Calu3 (cell line): ENCODE measurements around the gene LHX4. TPM values are rescaled to one million over a fixed set of nuclear protein-coding genes. Genes with fewer than 3 reads are reported as not detected.

Experiments
- BruUV-seq: library from RNA; stranded (reverse); fragments of 400-500 nt; replicated peaks from 2 replicates; lab custom pipeline; 2021; lab: Mats Ljungman, UMichigan
- CTCF ChIA-PET: fragments of 300-600 bp; sonication (Branson Sonifier 250); formaldehyde crosslinking; loops from one replicate; lab custom pipeline; 2022; ENCODE audit warnings: antibody characterized with exemption; lab: Charles Lee
- DNase-seq: peaks from one replicate; pipeline ENCODE4 v3.0.0; 2022
- H3K27ac Mint-ChIP-seq: one replicate; pipeline ENCODE4 v1.8.0; 2022; ENCODE audit warnings: mixed read lengths; ENCODE audit not compliant: unreplicated experiment
- H3K27me3 Mint-ChIP-seq: one replicate; pipeline ENCODE4 v1.8.0; 2022; ENCODE audit warnings: mixed read lengths; ENCODE audit not compliant: unreplicated experiment
- H3K36me3 Mint-ChIP-seq: one replicate; pipeline ENCODE4 v1.8.0; 2022; ENCODE audit warnings: mild to moderate bottlenecking, moderate library complexity, mixed read lengths; ENCODE audit not compliant: insufficient read depth, unreplicated experiment
- H3K4me1 Mint-ChIP-seq: one replicate; pipeline ENCODE4 v1.8.0; 2022; ENCODE audit warnings: mild to moderate bottlenecking, low read depth, mixed read lengths; ENCODE audit not compliant: unreplicated experiment
- H3K4me3 Mint-ChIP-seq: one replicate; pipeline ENCODE4 v1.8.0; 2022; ENCODE audit warnings: mild to moderate bottlenecking, low read depth, moderate library complexity, mixed read lengths; ENCODE audit not compliant: unreplicated experiment
- H3K9me3 Mint-ChIP-seq: one replicate; pipeline ENCODE4 v1.8.0; 2022; ENCODE audit warnings: low read depth, mixed read lengths; ENCODE audit not compliant: unreplicated experiment
- intact Hi-C: fragments of 100-400 bp; cut with micrococcal nuclease; formaldehyde crosslinking; loops from one replicate; pipeline ENCODE4 v1.10.0; 2022; ENCODE audit not compliant: unreplicated experiment
- total RNA-seq: library from RNA; stranded (reverse); gene quantifications from 2 replicates; pipeline ENCODE4 v1.2.3, GENCODE V29; 2022
- TF ChIP-seq, protein P1 (sequence below): fragments of 200-600 bp; IDR thresholded peaks from one replicate; pipeline ENCODE4 v1.8.0; 2022; ENCODE audit warnings: antibody characterized with exemption; ENCODE audit not compliant: unreplicated experiment

LHX4 gene
- total RNA-seq, 1 experiment from 2014 or later = 0.19 TPM

DNA sequence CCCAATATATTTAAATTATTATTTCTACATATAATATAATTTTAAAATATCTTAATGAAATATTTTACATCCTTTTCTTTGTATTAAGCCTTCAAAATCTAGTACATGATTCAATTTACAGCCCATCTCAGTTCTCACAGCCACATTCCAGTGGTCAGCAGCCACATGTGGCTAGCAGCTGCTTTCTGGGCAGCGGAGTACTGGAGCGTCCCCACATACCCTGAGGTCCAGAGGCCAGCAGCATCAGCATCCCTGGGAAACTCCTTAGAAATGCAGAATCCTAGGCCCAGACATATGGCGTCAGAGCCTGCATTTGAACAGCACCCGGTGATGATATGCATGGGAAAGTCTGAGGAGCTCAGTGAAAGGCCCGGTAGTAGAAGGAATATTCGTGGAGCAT is 8.6 kb upstream of the LHX4 start:
- no peak overlapping the region for H3K27ac Mint-ChIP-seq
- no peaks in the 10 kb centered on the region for H3K9me3 Mint-ChIP-seq
- TF ChIP-seq, protein P1, sequence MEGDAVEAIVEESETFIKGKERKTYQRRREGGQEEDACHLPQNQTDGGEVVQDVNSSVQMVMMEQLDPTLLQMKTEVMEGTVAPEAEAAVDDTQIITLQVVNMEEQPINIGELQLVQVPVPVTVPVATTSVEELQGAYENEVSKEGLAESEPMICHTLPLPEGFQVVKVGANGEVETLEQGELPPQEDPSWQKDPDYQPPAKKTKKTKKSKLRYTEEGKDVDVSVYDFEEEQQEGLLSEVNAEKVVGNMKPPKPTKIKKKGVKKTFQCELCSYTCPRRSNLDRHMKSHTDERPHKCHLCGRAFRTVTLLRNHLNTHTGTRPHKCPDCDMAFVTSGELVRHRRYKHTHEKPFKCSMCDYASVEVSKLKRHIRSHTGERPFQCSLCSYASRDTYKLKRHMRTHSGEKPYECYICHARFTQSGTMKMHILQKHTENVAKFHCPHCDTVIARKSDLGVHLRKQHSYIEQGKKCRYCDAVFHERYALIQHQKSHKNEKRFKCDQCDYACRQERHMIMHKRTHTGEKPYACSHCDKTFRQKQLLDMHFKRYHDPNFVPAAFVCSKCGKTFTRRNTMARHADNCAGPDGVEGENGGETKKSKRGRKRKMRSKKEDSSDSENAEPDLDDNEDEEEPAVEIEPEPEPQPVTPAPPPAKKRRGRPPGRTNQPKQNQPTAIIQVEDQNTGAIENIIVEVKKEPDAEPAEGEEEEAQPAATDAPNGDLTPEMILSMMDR = no peak
- H3K4me1 Mint-ChIP-seq = no peaks in the 10 kb centered on the region
- peaks cover 7% of the 10 kb centered on the region for H3K36me3 Mint-ChIP-seq
- CTCF ChIA-PET = no interaction called here
- no TSS peak for BruUV-seq
- no peak for DNase-seq
- no peak overlapping the region for H3K4me3 Mint-ChIP-seq
- intact Hi-C loops = no loop called here
- H3K27me3 Mint-ChIP-seq = peaks cover 70% of the 10 kb centered on the region

DNA sequence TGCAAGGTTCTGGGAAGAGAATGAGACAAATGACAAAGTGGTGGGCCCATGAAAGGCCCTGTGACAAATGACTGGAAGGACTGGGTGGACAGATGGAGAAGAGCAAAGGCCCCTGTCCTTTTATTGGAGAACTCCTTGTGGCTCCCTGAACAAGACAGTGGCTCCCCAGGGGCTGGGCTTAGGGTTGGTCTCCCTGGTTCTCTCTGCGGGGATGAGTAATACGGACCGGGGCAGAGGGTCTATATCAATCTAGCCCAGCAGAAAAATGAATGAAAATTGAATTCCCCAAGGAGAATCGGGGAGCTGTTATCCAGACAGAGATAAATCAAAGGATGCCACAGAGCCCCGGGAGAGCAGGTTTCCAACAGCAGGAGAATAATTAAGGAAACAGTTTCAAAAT is 5.2 kb upstream of the LHX4 start:
- CTCF ChIA-PET = interaction anchor here (0.5 kb wide), 1 partner anchor 932 kb away, joined by 3 read pairs; the partner anchor contains the start of gene SOAT1
- no peak for DNase-seq

DNA sequence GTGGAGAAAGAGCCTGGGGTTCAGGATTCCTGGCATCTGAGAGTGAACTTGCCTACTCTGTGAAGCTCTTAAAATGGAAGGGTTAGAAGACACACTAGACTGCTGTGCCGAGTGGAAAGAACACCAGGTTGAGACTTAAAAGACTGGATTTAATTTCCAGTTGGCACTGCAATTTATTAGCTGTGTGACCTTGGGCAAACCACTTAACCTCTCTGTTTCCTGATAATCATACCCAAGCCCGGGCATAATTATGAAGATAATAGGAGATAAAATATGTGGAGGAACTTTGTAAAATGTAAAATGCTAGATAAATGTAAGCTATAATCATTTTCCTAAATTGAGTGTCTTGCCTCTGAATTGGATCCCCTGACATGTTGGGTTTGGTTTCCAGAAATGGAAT is 4.7 kb upstream of the LHX4 start:
- no peaks in the 10 kb centered on the region for H3K4me1 Mint-ChIP-seq
- CTCF ChIA-PET = interaction anchor here (0.5 to 0.7 kb wide), 2 partner anchors 48 to 932 kb away, joined by 3 read pairs; partner anchors contain the start of gene SOAT1
- no peaks in the 10 kb centered on the region for H3K9me3 Mint-ChIP-seq
- no peak for DNase-seq
- peaks cover 76% of the 10 kb centered on the region for H3K27me3 Mint-ChIP-seq
- TF ChIP-seq, protein P1 = no peak
- H3K4me3 Mint-ChIP-seq = no peak overlapping the region
- no peak overlapping the region for H3K27ac Mint-ChIP-seq
- BruUV-seq = no TSS peak
- H3K36me3 Mint-ChIP-seq = peaks cover 23% of the 10 kb centered on the region
- intact Hi-C loops = no loop called here

More for the DNA sequence above, 5.2 kb upstream of the LHX4 start:
- no peak overlapping the region for H3K27ac Mint-ChIP-seq
- no TSS peak for BruUV-seq
- peaks cover 81% of the 10 kb centered on the region for H3K27me3 Mint-ChIP-seq
- H3K4me3 Mint-ChIP-seq = no peak overlapping the region
- intact Hi-C loops = no loop called here
- H3K36me3 Mint-ChIP-seq = peaks cover 19% of the 10 kb centered on the region
- TF ChIP-seq, protein P1 = no peak
- no peaks in the 10 kb centered on the region for H3K4me1 Mint-ChIP-seq
- H3K9me3 Mint-ChIP-seq = no peaks in the 10 kb centered on the region

DNA sequence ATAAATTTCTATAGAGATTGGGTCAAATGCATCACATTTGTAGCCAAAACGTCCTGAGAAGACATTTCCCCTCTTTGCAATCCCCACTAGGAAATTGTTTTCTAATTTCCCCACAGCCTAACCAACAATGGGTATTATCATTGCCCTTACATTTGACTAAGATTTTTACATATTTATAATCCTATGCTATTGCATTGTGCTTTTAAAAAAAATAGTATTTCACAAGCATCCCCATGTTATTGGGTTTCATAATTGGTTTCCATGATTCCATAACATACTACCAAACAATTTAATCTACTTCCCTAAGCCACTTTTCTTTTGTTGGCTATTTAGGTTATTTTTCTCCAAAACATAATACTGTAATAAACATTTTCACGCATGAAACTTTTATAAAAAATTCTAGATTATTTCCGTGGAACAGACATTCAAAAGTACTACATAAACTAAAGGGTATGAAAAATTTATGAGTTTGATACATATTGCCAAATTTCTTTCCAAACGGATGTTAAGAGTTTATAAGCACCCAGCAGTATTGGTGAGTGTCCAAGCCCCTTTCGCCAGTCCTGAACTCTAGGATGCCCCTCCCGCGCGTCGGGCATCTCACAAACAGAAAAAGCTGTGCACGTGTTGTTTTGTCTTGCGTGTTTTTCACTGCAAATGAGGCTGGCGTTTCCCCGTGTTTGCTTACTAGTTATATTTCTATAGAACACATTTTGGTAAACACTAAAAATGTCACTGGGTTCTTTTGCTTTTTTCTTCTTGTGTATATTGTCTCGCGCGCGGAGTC is 2.0 kb upstream of the LHX4 start:
- TF ChIP-seq, protein P1 = no peak
- intact Hi-C loops = no loop called here
- H3K9me3 Mint-ChIP-seq = no peaks in the 10 kb centered on the region
- H3K4me3 Mint-ChIP-seq = peak overlapping the region; percentile 79
- no peak overlapping the region for H3K27ac Mint-ChIP-seq
- H3K4me1 Mint-ChIP-seq = no peaks in the 10 kb centered on the region
- peaks cover 78% of the 10 kb centered on the region for H3K27me3 Mint-ChIP-seq
- BruUV-seq = no TSS peak
- peaks cover 30% of the 10 kb centered on the region for H3K36me3 Mint-ChIP-seq
- CTCF ChIA-PET = no interaction called here
- no peak for DNase-seq
